K562 (cell line): Measurements from ENCODE around the gene PTRH2. TPM values are rescaled to one million over a fixed set of nuclear protein-coding genes. Genes with fewer than 3 reads are reported as not detected.

Experiments
- GABPA ChIP-seq: fragments of 200-800 bp; sonication (Bioruptor generic); conservative IDR thresholded peaks from 2 replicates; pipeline ENCODE4 v1.6.1; 2016; ENCODE audit warnings: low read depth, missing genetic modification characterization, missing compliant biosample characterization
- HDAC6 ChIP-seq: IDR thresholded peaks from 2 replicates; pipeline ENCODE4 v1.6.1; 2012; ENCODE audit warnings: low read depth, mild to moderate bottlenecking, control low read depth, inconsistent platforms, low read length, moderate library complexity
- ILF3 ChIP-seq: fragments of 450-650 bp; IDR thresholded peaks from 2 replicates; pipeline ENCODE4 v1.6.1; 2018; ENCODE audit warnings: antibody characterized with exemption, mild to moderate bottlenecking, moderate library complexity, borderline replicate concordance
- NKRF ChIP-seq: fragments of 450-650 bp; IDR thresholded peaks from 2 replicates; pipeline ENCODE4 v1.6.1; 2016; ENCODE audit warnings: borderline replicate concordance
- XRCC3 ChIP-seq: fragments of 450-650 bp; IDR thresholded peaks from 2 replicates; pipeline ENCODE4 v1.6.1; 2017; ENCODE audit warnings: mild to moderate bottlenecking, moderate library complexity
- ZNF124 ChIP-seq: sonication (generic); formaldehyde crosslinking; IDR thresholded peaks from 2 replicates; pipeline ENCODE4 v1.8.1; 2022; ENCODE audit warnings: missing genetic modification reagents
- ZNF384 ChIP-seq: IDR thresholded peaks from 2 replicates; pipeline ENCODE4 v1.6.1; 2012; ENCODE audit warnings: low read depth, low read length, improper control_type of control experiment
- ZNF551 ChIP-seq: fragments of 250-450 bp; sonication (Bioruptor Pico); IDR thresholded peaks from 2 replicates; pipeline ENCODE4 v1.5.0; 2021; ENCODE audit warnings: mild to moderate bottlenecking, moderate library complexity
- ZNF695 ChIP-seq: fragments of 450-650 bp; formaldehyde crosslinking; IDR thresholded peaks from 2 replicates; pipeline ENCODE4 v1.4.0; 2020; ENCODE audit warnings: mild to moderate bottlenecking, moderate library complexity
- polyA plus RNA-seq, 8 experiments: library from polyadenylated mRNA; depleted of rRNA in 4 of 8; stranded (reverse) in 5 of 8; unstranded in 3 of 8; fragments of >200 nt; fragmentation: Nextera tagmentation in 2 of 8; fragmentation: Illumina TruSeq in 1 of 8; extraction: Ambion mirVana in 2 of 8; extraction: Trizol in 1 of 8; gene quantifications; 2 replicates each; pipeline versions ENCODE4 v1.2.1 to v1.2.3, GENCODE V29; 2011 to 2014; ENCODE audit warnings: inconsistent platforms in 1 of 8, missing spikeins in 1 of 8
- total RNA-seq, 7 experiments: library from RNA; depleted of rRNA in 6 of 7; stranded (reverse); fragments of >200 nt in 6 of 7; fragmentation: Illumina TruSeq in 2 of 7; extraction: Trizol in 2 of 7; gene quantifications; 2 replicates each; pipeline versions ENCODE4 v1.2.1 to v1.2.3, GENCODE V29; 2011 to 2021; ENCODE audit warnings: low replicate concordance in 1 of 7
- TF ChIP-seq, protein P1 (sequence below): fragments of 450-650 bp; IDR thresholded peaks from 2 replicates; pipeline ENCODE4 v1.6.1; 2016; ENCODE audit warnings: low read depth

PTRH2 gene
- total and polyA plus RNA-seq, 9 of the 15 experiments (the other 6 are each of a cell fraction or from before 2014, with no cell fraction given) = 53.1 to 210 (median 126) TPM

DNA sequence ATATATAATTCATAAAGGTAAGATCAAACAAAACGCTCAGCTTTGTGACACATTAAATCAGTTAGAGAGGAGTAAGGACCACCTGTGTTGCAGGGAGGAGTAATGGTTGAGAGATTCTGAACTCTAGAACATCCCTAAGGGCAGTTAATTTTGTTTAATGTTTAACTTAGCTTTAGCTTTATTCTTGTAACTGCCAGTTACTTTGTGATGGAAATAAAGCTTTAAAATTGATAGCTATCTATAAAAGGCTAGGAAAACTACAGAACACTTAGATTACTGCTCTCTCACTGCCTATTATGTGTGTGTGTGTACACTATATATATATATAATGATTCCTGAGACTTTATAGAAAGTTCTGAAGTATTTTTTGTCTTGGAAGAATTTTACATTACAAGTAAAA lies 37.8 kb downstream of the PTRH2 start (continued):
- TF ChIP-seq, protein P1, sequence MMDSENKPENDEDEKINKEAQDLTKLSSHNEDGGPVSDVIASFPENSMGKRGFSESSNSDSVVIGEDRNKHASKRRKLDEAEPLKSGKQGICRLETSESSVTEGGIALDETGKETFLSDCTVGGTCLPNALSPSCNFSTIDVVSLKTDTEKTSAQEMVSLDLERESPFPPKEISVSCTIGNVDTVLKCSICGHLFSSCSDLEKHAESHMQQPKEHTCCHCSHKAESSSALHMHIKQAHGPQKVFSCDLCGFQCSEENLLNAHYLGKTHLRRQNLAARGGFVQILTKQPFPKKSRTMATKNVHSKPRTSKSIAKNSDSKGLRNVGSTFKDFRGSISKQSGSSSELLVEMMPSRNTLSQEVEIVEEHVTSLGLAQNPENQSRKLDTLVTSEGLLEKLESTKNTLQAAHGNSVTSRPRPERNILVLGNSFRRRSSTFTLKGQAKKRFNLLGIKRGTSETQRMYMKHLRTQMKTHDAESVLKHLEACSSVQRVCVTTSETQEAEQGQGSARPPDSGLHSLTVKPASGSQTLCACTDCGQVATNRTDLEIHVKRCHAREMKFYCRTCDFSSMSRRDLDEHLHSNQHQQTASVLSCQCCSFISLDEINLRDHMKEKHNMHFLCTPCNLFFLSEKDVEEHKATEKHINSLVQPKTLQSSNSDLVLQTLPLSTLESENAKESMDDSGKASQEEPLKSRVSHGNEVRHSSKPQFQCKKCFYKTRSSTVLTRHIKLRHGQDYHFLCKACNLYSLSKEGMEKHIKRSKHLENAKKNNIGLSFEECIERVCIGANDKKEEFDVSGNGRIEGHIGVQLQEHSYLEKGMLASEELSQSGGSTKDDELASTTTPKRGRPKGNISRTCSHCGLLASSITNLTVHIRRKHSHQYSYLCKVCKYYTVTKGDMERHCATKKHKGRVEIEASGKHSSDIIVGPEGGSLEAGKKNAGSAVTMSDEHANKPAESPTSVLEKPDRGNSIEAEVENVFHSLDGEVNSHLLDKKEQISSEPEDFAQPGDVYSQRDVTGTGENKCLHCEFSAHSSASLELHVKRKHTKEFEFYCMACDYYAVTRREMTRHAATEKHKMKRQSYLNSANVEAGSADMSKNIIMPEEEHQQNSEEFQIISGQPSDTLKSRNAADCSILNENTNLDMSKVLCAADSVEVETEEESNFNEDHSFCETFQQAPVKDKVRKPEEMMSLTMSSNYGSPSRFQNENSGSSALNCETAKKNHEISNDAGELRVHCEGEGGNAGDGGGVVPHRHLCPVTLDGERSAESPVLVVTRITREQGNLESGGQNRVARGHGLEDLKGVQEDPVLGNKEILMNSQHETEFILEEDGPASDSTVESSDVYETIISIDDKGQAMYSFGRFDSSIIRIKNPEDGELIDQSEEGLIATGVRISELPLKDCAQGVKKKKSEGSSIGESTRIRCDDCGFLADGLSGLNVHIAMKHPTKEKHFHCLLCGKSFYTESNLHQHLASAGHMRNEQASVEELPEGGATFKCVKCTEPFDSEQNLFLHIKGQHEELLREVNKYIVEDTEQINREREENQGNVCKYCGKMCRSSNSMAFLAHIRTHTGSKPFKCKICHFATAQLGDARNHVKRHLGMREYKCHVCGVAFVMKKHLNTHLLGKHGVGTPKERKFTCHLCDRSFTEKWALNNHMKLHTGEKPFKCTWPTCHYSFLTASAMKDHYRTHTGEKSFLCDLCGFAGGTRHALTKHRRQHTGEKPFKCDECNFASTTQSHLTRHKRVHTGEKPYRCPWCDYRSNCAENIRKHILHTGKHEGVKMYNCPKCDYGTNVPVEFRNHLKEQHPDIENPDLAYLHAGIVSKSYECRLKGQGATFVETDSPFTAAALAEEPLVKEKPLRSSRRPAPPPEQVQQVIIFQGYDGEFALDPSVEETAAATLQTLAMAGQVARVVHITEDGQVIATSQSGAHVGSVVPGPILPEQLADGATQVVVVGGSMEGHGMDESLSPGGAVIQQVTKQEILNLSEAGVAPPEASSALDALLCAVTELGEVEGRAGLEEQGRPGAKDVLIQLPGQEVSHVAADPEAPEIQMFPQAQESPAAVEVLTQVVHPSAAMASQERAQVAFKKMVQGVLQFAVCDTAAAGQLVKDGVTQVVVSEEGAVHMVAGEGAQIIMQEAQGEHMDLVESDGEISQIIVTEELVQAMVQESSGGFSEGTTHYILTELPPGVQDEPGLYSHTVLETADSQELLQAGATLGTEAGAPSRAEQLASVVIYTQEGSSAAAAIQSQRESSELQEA = no peak
- TF ChIP-seq ZNF551 (no peak), NKRF (no peak), ZNF695 (CRISPR knock-in tag) (no peak), GABPA (tag) (no peak), ILF3 (no peak), ZNF384 (no peak), ZNF124 (no peak), HDAC6 (no peak), XRCC3 (no peak)
